Measurements from ENCODE around the gene CHRM4. TPM values are rescaled to one million over a fixed set of nuclear protein-coding genes. Genes with fewer than 3 reads are reported as not detected.

Gene CHRM4
- polyA plus RNA-seq, 2 donors: 0.02 TPM; not detected in 1

DNA sequence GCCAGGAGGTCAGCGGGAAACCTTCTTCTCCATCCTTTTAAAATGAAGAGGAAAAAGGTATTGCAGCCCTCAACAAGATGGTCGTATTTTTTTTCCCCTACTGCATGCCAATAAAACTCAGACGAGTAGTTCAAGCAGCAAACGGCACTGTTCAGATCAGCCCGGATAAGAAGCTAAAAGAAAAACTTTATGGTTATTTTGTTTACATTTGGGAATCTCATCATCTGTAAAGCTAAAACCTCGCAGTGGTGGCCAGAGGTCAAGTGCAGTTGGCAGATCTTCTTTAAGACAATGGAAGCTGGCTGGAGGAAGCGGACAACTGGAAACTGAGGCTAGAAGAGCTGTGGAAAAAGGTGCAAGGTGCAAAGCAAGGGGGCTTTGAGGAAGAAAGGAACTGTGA is 31.0 kb upstream of the CHRM4 start:
- Histone ChIP-seq H3K27ac (ENCODE audit: low read depth in 2 of 2, low read length in 1 of 2) (no peak overlapping the region), H3K27me3 (ENCODE audit: control insufficient read depth in 1 of 2, insufficient read depth in 2 of 2, low read length in 2 of 2) (no peaks in the 10 kb centered on the region), H3K9me3 (ENCODE audit: control insufficient read depth in 2 of 2, insufficient read depth in 1 of 2, low read depth in 1 of 2, low read length in 1 of 2) (no peaks in the 10 kb centered on the region), H3K4me3 (ENCODE audit: low read depth in 1 of 2, low read length in 2 of 2) (no peak overlapping the region), H3K4me1 (ENCODE audit: control insufficient read depth in 2 of 2, insufficient read depth in 2 of 2, low read length in 1 of 2) (no peaks in the 10 kb centered on the region), H3K36me3 (ENCODE audit: control insufficient read depth in 2 of 2, insufficient read depth in 2 of 2, low read length in 1 of 2) (peaks cover 7 to 17% of the 10 kb centered on the region in 2 donors)
- 72 to 75% methylated on average over 7 of the region's 7 CpGs for WGBS, 2 donors

DNA sequence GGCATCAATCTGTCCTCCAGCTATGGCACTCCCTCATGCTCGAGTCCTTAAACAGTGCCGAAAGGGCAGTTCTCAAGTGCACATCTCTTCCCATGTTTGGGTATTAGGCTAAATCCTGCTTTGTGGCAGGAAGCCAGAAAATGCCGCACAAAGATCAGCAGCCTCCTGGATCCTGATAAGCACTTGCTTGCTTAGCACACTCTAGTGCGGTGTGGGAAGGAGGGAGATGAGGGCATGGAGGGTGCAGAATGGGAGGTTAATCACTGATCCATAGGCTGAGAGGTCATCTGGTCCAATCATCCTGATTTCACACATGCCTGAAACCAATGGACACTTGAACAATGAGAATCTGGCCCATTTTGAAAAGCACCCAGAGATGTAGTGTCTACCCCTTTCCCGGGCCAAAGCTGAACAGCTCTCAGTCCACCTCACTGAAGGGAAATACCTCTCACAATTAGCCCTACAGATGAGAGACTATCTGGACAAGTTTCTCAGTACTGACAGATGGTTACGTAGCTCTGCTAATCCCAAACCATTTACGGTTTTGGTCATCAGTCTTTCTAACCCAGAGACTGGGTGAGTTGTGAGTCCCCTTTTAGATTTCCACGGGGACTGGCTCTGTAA is 29.8 kb upstream of the CHRM4 start:
- WGBS, 2 donors: 83 to 90% methylated on average over 8 of the region's 8 CpGs

DNA sequence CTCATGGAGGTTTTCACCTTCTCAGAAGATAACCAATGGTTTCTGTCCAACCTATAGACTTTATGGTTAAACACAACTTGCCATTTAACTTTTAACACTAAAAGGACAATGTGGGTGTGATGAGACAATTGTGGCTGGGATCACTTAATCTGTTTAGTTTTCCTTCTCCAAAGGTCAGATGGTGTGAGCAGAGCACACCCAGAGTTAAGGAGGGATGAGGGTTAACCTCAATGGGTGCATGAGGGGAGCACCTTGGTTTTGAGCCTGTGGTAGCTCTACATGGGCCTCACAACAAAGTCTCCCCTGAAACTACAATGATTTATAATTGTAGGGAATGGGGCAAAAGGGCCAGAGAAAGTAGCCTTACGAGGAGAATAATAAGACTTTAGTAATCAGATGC is 28.9 kb upstream of the CHRM4 start:
- Histone ChIP-seq H3K4me1 (ENCODE audit: control insufficient read depth in 2 of 2, insufficient read depth in 2 of 2, low read length in 1 of 2) (no peaks in the 10 kb centered on the region), H3K36me3 (ENCODE audit: control insufficient read depth in 2 of 2, insufficient read depth in 2 of 2, low read length in 1 of 2) (peaks cover 12 to 23% of the 10 kb centered on the region in 2 donors), H3K27ac (ENCODE audit: low read depth in 2 of 2, low read length in 1 of 2) (no peak overlapping the region), H3K4me3 (ENCODE audit: low read depth in 1 of 2, low read length in 2 of 2) (no peak overlapping the region), H3K27me3 (ENCODE audit: control insufficient read depth in 1 of 2, insufficient read depth in 2 of 2, low read length in 2 of 2) (no peaks in the 10 kb centered on the region), H3K9me3 (ENCODE audit: control insufficient read depth in 2 of 2, insufficient read depth in 1 of 2, low read depth in 1 of 2, low read length in 1 of 2) (no peaks in the 10 kb centered on the region)
- WGBS, 2 donors: 97 to 98% methylated on average over 1 of the region's 1 CpG

More for the DNA sequence above, 29.8 kb upstream of the CHRM4 start:
- H3K4me3 ChIP-seq (ENCODE audit: low read depth in 1 of 2, low read length in 2 of 2): no peak overlapping the region
- H3K9me3 ChIP-seq (ENCODE audit: control insufficient read depth in 2 of 2, insufficient read depth in 1 of 2, low read depth in 1 of 2, low read length in 1 of 2): no peaks in the 10 kb centered on the region
- H3K27me3 ChIP-seq (ENCODE audit: control insufficient read depth in 1 of 2, insufficient read depth in 2 of 2, low read length in 2 of 2): no peaks in the 10 kb centered on the region
- H3K4me1 ChIP-seq (ENCODE audit: control insufficient read depth in 2 of 2, insufficient read depth in 2 of 2, low read length in 1 of 2): no peaks in the 10 kb centered on the region
- H3K27ac ChIP-seq (ENCODE audit: low read depth in 2 of 2, low read length in 1 of 2): no peak overlapping the region
- peaks cover 7 to 22% of the 10 kb centered on the region in 2 donors for H3K36me3 ChIP-seq (ENCODE audit: control insufficient read depth in 2 of 2, insufficient read depth in 2 of 2, low read length in 1 of 2)

DNA sequence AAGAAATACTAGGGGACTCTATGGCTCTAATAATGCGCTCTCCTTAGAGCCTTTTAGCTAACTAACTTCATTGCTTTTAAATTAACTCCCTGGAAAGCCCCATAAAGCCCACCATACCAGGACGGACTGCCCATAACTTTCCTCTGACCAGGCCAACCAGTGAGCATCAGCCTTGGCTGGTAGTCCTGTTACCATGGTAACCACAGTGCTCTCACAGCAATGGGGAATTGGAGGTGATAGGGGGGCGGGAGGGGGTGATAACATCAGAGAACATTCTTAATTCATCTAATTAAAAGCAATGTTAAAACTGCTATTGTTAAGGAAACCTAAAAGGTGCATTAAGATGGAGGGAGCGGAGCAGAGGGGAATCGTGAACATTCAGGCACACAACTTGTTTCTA is 27.2 kb upstream of the CHRM4 start:
- Histone ChIP-seq H3K36me3 (ENCODE audit: control insufficient read depth in 2 of 2, insufficient read depth in 2 of 2, low read length in 1 of 2) (peaks cover 14 to 34% of the 10 kb centered on the region in 2 donors), H3K27ac (ENCODE audit: low read depth in 2 of 2, low read length in 1 of 2) (no peak overlapping the region), H3K4me3 (ENCODE audit: low read depth in 1 of 2, low read length in 2 of 2) (no peak overlapping the region), H3K9me3 (ENCODE audit: control insufficient read depth in 2 of 2, insufficient read depth in 1 of 2, low read depth in 1 of 2, low read length in 1 of 2) (no peaks in the 10 kb centered on the region), H3K27me3 (ENCODE audit: control insufficient read depth in 1 of 2, insufficient read depth in 2 of 2, low read length in 2 of 2) (no peaks in the 10 kb centered on the region), H3K4me1 (ENCODE audit: control insufficient read depth in 2 of 2, insufficient read depth in 2 of 2, low read length in 1 of 2) (no peaks in the 10 kb centered on the region)
- WGBS, 2 donors: 92 to 93% methylated on average over 5 of the region's 5 CpGs

DNA sequence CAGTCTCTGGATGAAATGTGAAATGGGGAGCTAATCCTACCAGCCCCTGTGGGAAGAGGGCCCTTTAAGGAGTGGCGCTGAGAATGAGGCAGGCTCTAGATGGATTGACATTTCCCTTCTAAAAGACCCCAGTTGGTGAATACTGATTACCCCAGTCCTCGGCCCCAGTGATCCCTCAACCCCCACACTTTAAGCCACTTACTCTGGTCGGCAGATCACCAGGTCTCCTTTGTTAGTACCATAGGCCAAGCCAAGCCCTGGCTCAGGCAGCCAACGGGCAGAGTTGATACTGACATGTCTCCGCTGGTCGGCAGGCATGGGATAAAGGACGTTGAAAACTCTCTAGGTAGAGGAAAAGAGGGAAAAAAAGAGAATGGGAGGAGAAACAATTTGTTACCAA is 26.1 kb upstream of the CHRM4 start:
- 78 to 81% methylated on average over 7 of the region's 7 CpGs for WGBS, 2 donors
- H3K36me3 ChIP-seq (ENCODE audit: control insufficient read depth in 2 of 2, insufficient read depth in 2 of 2, low read length in 1 of 2): peaks cover 14 to 36% of the 10 kb centered on the region in 2 donors

DNA sequence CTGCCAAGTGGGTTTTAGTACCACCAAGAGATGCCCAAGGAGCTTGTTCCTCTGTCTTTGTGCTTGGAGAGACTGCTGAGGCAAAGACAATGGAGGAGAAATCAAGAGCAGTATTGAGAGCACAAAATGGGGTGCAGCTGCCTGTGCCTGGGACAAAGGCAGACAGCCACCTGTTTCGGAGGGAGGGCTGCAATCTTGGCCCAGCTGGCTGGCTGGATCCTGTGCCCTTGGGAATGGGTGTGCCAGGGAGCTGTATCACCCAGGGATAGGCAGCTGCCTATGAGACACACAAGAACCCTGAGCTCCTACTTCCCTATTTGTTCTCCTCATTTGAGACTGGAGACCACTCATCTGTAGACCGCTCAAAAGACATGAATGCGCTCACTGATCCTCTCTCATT is 23.3 kb upstream of the CHRM4 start:
- peaks cover 7 to 28% of the 10 kb centered on the region in 2 donors for H3K36me3 ChIP-seq (ENCODE audit: control insufficient read depth in 2 of 2, insufficient read depth in 2 of 2, low read length in 1 of 2)
- no peaks in the 10 kb centered on the region for H3K4me1 ChIP-seq (ENCODE audit: control insufficient read depth in 2 of 2, insufficient read depth in 2 of 2, low read length in 1 of 2)
- 60 to 64% methylated on average over 3 of the region's 3 CpGs for WGBS, 2 donors
- no peaks in the 10 kb centered on the region for H3K9me3 ChIP-seq (ENCODE audit: control insufficient read depth in 2 of 2, insufficient read depth in 1 of 2, low read depth in 1 of 2, low read length in 1 of 2)
- no peak overlapping the region for H3K27ac ChIP-seq (ENCODE audit: low read depth in 2 of 2, low read length in 1 of 2)
- H3K27me3 ChIP-seq (ENCODE audit: control insufficient read depth in 1 of 2, insufficient read depth in 2 of 2, low read length in 2 of 2): no peaks in the 10 kb centered on the region
- H3K4me3 ChIP-seq (ENCODE audit: low read depth in 1 of 2, low read length in 2 of 2): no peak overlapping the region

More for the DNA sequence above, 26.1 kb upstream of the CHRM4 start:
- Histone ChIP-seq H3K27me3 (ENCODE audit: control insufficient read depth in 1 of 2, insufficient read depth in 2 of 2, low read length in 2 of 2) (no peaks in the 10 kb centered on the region), H3K9me3 (ENCODE audit: control insufficient read depth in 2 of 2, insufficient read depth in 1 of 2, low read depth in 1 of 2, low read length in 1 of 2) (no peaks in the 10 kb centered on the region), H3K4me3 (ENCODE audit: low read depth in 1 of 2, low read length in 2 of 2) (no peak overlapping the region), H3K27ac (ENCODE audit: low read depth in 2 of 2, low read length in 1 of 2) (no peak overlapping the region), H3K4me1 (ENCODE audit: control insufficient read depth in 2 of 2, insufficient read depth in 2 of 2, low read length in 1 of 2) (no peaks in the 10 kb centered on the region)

DNA sequence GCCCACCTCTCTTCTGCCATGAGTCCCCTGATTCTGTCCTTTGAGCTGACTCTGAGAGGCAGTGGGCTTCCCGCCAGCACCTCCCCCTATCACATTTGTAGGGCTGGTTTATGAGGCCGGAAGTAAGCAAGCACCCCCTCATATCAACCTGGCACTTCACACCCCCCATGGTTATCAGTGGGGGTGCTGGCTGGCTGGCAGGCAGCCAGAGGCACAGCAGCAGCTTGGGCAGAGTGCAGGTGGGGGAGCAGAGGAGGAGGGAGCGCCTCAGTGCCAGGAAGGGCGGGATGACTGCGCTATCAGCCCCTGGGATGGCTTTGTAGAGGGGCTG is 22.9 kb upstream of the CHRM4 start:
- WGBS, 2 donors: 81 to 93% methylated on average over 5 of the region's 5 CpGs

DNA sequence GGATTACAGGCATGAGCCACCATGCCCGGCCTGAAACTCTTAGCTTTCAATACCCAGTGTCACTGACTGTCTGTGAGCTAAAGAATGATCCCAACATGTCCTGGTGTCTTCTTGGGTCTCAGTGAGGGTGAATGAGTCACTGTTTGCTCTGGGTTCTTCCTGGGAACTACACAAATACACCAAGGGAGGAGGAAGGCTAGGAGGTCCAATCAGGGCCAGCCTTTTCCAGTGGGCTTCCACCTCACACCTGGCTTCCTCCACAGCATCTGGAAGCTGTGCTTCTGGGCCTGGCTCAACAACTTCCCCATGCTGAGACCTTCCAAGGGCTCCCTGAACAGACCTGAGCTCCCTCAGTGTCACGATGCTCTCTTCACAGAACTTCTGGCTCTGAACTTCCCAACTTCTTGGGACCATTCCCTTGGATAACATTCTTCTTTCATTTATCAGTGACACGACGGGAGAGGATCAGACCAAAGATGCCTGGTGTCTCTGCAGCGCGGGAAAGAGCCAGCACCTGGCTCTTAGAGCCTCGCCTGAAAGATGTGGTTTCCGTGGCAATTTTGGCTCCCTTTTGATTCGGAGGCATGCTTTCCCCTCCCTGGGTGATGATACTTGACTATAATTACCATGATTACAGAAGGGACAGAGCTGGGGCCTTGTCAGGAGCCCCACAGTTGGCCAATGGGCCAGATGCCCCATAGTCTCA is 22.3 kb upstream of the CHRM4 start:
- Histone ChIP-seq H3K9me3 (ENCODE audit: control insufficient read depth in 2 of 2, insufficient read depth in 1 of 2, low read depth in 1 of 2, low read length in 1 of 2) (no peaks in the 10 kb centered on the region), H3K4me1 (ENCODE audit: control insufficient read depth in 2 of 2, insufficient read depth in 2 of 2, low read length in 1 of 2) (no peaks in the 10 kb centered on the region), H3K27me3 (ENCODE audit: control insufficient read depth in 1 of 2, insufficient read depth in 2 of 2, low read length in 2 of 2) (no peaks in the 10 kb centered on the region), H3K36me3 (ENCODE audit: control insufficient read depth in 2 of 2, insufficient read depth in 2 of 2, low read length in 1 of 2) (peaks cover 7 to 31% of the 10 kb centered on the region in 2 donors), H3K27ac (ENCODE audit: low read depth in 2 of 2, low read length in 1 of 2) (no peak overlapping the region), H3K4me3 (ENCODE audit: low read depth in 1 of 2, low read length in 2 of 2) (no peak overlapping the region)
- WGBS, 2 donors: 83 to 93% methylated on average over 9 of the region's 9 CpGs

More for the DNA sequence above, 22.9 kb upstream of the CHRM4 start:
- no peaks in the 10 kb centered on the region for H3K27me3 ChIP-seq (ENCODE audit: control insufficient read depth in 1 of 2, insufficient read depth in 2 of 2, low read length in 2 of 2)
- no peaks in the 10 kb centered on the region for H3K9me3 ChIP-seq (ENCODE audit: control insufficient read depth in 2 of 2, insufficient read depth in 1 of 2, low read depth in 1 of 2, low read length in 1 of 2)
- H3K27ac ChIP-seq (ENCODE audit: low read depth in 2 of 2, low read length in 1 of 2): no peak overlapping the region
- H3K4me3 ChIP-seq (ENCODE audit: low read depth in 1 of 2, low read length in 2 of 2): no peak overlapping the region
- peaks cover 7 to 29% of the 10 kb centered on the region in 2 donors for H3K36me3 ChIP-seq (ENCODE audit: control insufficient read depth in 2 of 2, insufficient read depth in 2 of 2, low read length in 1 of 2)
- no peaks in the 10 kb centered on the region for H3K4me1 ChIP-seq (ENCODE audit: control insufficient read depth in 2 of 2, insufficient read depth in 2 of 2, low read length in 1 of 2)

DNA sequence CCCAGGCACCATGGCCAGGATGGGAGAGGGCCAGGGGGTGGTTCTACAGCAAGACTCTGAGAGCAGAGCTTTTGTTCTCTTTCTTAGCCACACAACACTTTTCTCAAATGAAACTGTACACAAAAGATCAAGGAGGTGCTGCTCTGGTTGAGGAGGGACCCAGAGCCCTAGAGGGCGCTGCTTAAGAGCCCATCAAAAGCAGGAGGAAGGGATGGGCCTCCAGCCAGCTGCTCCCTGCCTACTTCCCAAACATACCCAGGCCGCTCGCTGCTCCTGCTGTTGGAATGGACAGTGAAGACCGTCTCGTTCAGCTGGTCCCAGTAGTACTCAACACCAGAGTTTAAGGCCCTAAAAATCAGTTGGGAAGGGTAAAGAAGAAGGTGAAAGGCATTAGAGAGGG is 18.4 kb upstream of the CHRM4 start:
- Histone ChIP-seq H3K4me3 (ENCODE audit: low read depth in 1 of 2, low read length in 2 of 2) (no peak overlapping the region), H3K4me1 (ENCODE audit: control insufficient read depth in 2 of 2, insufficient read depth in 2 of 2, low read length in 1 of 2) (no peaks in the 10 kb centered on the region), H3K9me3 (ENCODE audit: control insufficient read depth in 2 of 2, insufficient read depth in 1 of 2, low read depth in 1 of 2, low read length in 1 of 2) (no peaks in the 10 kb centered on the region), H3K27ac (ENCODE audit: low read depth in 2 of 2, low read length in 1 of 2) (no peak overlapping the region), H3K36me3 (ENCODE audit: control insufficient read depth in 2 of 2, insufficient read depth in 2 of 2, low read length in 1 of 2) (peaks cover 4 to 37% of the 10 kb centered on the region in 2 donors), H3K27me3 (ENCODE audit: control insufficient read depth in 1 of 2, insufficient read depth in 2 of 2, low read length in 2 of 2) (no peaks in the 10 kb centered on the region)
- 78 to 86% methylated on average over 5 of the region's 5 CpGs for WGBS, 2 donors
